Mucosa of descending colon (tissue), 3 donors: ENCODE data around the gene CWC27. TPM values are rescaled to one million over a fixed set of nuclear protein-coding genes. Genes with fewer than 3 reads are reported as not detected.

ENCODE experiments used
- ATAC-seq: fragments of 200-7000 bp; cut with Tn5 transposase; one replicate; pipeline ENCODE4 v1.9.1; 2020; ENCODE audit warnings: mild to moderate bottlenecking, moderate library complexity
- DNase-seq, 3 donors: peaks; one replicate each; pipeline ENCODE4 v3.0.0-alpha.2; 2020
- H3K36me3 ChIP-seq: fragments of 200-600 bp; one replicate; pipeline ENCODE4 v1.8.0; 2021; ENCODE audit warnings: low read depth, mild to moderate bottlenecking
- H3K4me1 ChIP-seq: fragments of 200-600 bp; one replicate; pipeline ENCODE4 v1.8.0; 2021; ENCODE audit warnings: low read depth, mild to moderate bottlenecking
- H3K4me3 ChIP-seq: fragments of 200-600 bp; one replicate; pipeline ENCODE4 v1.8.0; 2021; ENCODE audit warnings: mild to moderate bottlenecking
- H3K9me3 ChIP-seq: fragments of 200-600 bp; one replicate; pipeline ENCODE4 v1.8.0; 2021; ENCODE audit warnings: mild to moderate bottlenecking
- intact Hi-C, 2 donors: fragments of 100-400 bp; cut with DNase I in 1 of 2; cut with micrococcal nuclease in 1 of 2; formaldehyde crosslinking; loops; one replicate each; pipeline versions ENCODE4 v1.11.0 to v1.11.1; 2022; cut with DNase I, micrococcal nuclease
- total RNA-seq, 3 donors: library from RNA; stranded (reverse); fragmentation: NEBNext Ultra II Directional in 2 of 3; extraction: Animal tissue kit (Norgen Biotek cat#: 25700) in 2 of 3; gene quantifications; one replicate each; pipeline versions ENCODE4 v1.2.1 to v1.2.4, GENCODE V29; 2021 to 2023
- TF ChIP-seq, protein P1 (sequence below): fragments of 200-600 bp; IDR thresholded peaks from one replicate; pipeline ENCODE4 v1.8.0; 2022; ENCODE audit warnings: antibody characterized with exemption, mild to moderate bottlenecking
- donor health status: DM: no; HTN: no; CAD: no; lungs with moderate emphysema.
- donor health status: DM: no; HTN: no; CAD: no.
- donor health status: DM: no; HTN: yes; CAD: no.

CWC27 gene
- total RNA-seq, 3 donors from 2014 or later, result 15.1 to 21.7 (median 15.2) TPM

DNA sequence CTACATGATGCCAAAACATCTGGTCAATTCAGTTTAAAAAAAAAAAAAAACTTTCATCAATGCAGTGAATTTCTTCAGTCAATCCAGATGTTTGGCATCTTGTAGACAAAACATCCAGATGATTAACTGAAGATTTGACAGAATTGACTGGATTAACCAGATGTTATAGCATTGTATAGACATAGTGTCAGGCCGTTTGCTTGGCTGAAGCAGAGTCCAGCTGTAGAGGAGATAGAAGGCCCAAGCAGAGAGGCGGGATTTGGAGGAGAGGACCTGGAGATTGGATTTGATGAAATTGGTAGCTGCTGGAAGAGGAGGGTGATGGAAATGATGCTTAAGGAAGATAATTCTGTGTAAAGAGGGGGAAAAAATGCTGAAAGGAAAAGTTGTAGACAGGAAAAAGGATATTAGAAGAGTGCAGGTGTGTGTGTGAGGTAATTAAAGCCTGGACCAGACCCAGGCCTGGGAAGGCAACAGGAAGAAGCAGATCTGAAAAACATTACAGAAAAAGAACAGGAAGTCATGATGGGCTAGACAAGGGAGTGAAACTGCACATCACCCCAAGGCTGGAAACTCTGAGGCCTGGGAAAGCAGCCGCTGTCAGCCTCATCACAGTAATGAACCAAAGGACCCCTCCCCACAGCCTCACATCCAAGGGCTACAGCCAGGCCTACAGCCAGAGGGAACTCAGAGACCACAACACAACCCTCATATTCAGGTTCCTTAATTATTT is 258.3 kb downstream of the CWC27 start:
- Histone ChIP-seq H3K36me3 (no peaks in the 10 kb centered on the region), H3K9me3 (no peaks in the 10 kb centered on the region), H3K4me1 (no peaks in the 10 kb centered on the region), H3K4me3 (no peak overlapping the region)
- intact Hi-C loops, result no loop called here
- ATAC-seq, result no peak
- no peak for DNase-seq
- TF ChIP-seq, protein P1, sequence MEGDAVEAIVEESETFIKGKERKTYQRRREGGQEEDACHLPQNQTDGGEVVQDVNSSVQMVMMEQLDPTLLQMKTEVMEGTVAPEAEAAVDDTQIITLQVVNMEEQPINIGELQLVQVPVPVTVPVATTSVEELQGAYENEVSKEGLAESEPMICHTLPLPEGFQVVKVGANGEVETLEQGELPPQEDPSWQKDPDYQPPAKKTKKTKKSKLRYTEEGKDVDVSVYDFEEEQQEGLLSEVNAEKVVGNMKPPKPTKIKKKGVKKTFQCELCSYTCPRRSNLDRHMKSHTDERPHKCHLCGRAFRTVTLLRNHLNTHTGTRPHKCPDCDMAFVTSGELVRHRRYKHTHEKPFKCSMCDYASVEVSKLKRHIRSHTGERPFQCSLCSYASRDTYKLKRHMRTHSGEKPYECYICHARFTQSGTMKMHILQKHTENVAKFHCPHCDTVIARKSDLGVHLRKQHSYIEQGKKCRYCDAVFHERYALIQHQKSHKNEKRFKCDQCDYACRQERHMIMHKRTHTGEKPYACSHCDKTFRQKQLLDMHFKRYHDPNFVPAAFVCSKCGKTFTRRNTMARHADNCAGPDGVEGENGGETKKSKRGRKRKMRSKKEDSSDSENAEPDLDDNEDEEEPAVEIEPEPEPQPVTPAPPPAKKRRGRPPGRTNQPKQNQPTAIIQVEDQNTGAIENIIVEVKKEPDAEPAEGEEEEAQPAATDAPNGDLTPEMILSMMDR, result no peak

DNA sequence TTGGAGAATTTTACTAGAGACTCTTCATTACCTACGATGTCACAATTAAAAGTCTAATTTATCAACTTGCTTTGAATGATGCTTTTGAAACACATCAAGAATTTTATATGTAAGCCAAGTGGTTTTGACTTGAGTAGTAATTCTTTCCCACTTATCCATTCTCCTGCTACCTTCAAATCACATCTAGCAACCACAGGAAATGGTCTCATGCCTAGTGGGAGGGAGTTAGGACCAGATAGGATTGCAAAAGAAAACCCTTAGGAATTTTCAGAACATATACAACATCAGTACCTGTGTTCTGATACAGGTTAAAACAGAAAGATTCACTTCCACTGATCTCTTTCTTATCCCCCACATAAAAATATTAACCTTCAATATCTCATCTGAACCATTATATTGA is 260.4 kb downstream of the CWC27 start:
- Histone ChIP-seq H3K36me3 (no peaks in the 10 kb centered on the region), H3K4me1 (no peaks in the 10 kb centered on the region), H3K4me3 (no peak overlapping the region), H3K9me3 (no peaks in the 10 kb centered on the region)
- TF ChIP-seq, protein P1, result no peak
- intact Hi-C loops, result no loop called here
- no peak for DNase-seq
- no peak for ATAC-seq

DNA sequence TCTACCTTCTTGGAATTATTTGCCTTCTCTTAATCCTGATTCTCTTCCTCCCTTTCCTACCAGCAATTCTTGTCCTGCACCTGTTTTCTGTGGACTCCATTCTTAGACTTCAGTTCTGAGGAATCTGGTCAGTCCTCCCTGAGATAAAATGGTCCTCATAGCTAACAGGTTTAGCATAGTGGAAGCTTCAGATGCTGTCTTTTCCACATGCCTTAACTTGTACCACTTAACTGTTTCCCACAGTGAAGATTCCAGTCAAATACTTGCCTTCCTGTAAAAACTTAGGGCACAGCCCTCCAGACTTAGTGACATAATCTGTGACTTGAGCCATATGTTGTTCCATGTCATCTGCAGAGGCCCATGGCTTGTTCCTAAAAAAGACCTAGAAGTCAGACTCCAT is 261.3 kb downstream of the CWC27 start:
- no peaks in the 10 kb centered on the region for H3K36me3 ChIP-seq
- TF ChIP-seq, protein P1, result no peak
- H3K9me3 ChIP-seq, result no peaks in the 10 kb centered on the region
- ATAC-seq, result no peak
- no peak for DNase-seq
- no peak overlapping the region for H3K4me3 ChIP-seq
- H3K4me1 ChIP-seq, result peaks cover 3% of the 10 kb centered on the region
- intact Hi-C loops, result no loop called here

- intact Hi-C loops, result no loop called here
- DNase-seq, result no peak
- H3K36me3 ChIP-seq, result no peaks in the 10 kb centered on the region
- no peak for ATAC-seq
- H3K4me3 ChIP-seq, result no peak overlapping the region
- H3K4me1 ChIP-seq, result peaks cover 3% of the 10 kb centered on the region
- H3K9me3 ChIP-seq, result no peaks in the 10 kb centered on the region
- TF ChIP-seq, protein P1, result no peak
Observed at GRCh38 chr5:65032250-65032649, 263.5 kb downstream of the CWC27 start.

GRCh38 chr5:65034029-65034812 is 265.5 kb downstream of the CWC27 start:
- Histone ChIP-seq H3K9me3 (no peaks in the 10 kb centered on the region), H3K4me3 (no peak overlapping the region), H3K4me1 (peaks cover 3% of the 10 kb centered on the region), H3K36me3 (no peaks in the 10 kb centered on the region)
- no peak for ATAC-seq
- DNase-seq, result peak in 1 of 3 donors; percentile 56
- TF ChIP-seq, protein P1, result no peak
- intact Hi-C loops, result no loop called here
